Calu3 (cell line): ENCODE results near the gene PCNX1. TPM values are rescaled to one million over a fixed set of nuclear protein-coding genes. Genes with fewer than 3 reads are reported as not detected.

ENCODE experiments used
- BruUV-seq: library from RNA; stranded (reverse); fragments of 400-500 nt; replicated peaks from 2 replicates; lab custom pipeline; 2021; lab: Mats Ljungman, UMichigan
- CTCF ChIA-PET: fragments of 300-600 bp; sonication (Branson Sonifier 250); formaldehyde crosslinking; loops from one replicate; lab custom pipeline; 2022; ENCODE audit warnings: antibody characterized with exemption; lab: Charles Lee
- DNase-seq: peaks from one replicate; pipeline ENCODE4 v3.0.0; 2022
- H3K27ac Mint-ChIP-seq: one replicate; pipeline ENCODE4 v1.8.0; 2022; ENCODE audit warnings: mixed read lengths; ENCODE audit not compliant: unreplicated experiment
- H3K27me3 Mint-ChIP-seq: one replicate; pipeline ENCODE4 v1.8.0; 2022; ENCODE audit warnings: mixed read lengths; ENCODE audit not compliant: unreplicated experiment
- H3K36me3 Mint-ChIP-seq: one replicate; pipeline ENCODE4 v1.8.0; 2022; ENCODE audit warnings: mild to moderate bottlenecking, moderate library complexity, mixed read lengths; ENCODE audit not compliant: insufficient read depth, unreplicated experiment
- H3K4me1 Mint-ChIP-seq: one replicate; pipeline ENCODE4 v1.8.0; 2022; ENCODE audit warnings: mild to moderate bottlenecking, low read depth, mixed read lengths; ENCODE audit not compliant: unreplicated experiment
- H3K4me3 Mint-ChIP-seq: one replicate; pipeline ENCODE4 v1.8.0; 2022; ENCODE audit warnings: mild to moderate bottlenecking, low read depth, moderate library complexity, mixed read lengths; ENCODE audit not compliant: unreplicated experiment
- H3K9me3 Mint-ChIP-seq: one replicate; pipeline ENCODE4 v1.8.0; 2022; ENCODE audit warnings: low read depth, mixed read lengths; ENCODE audit not compliant: unreplicated experiment
- intact Hi-C: fragments of 100-400 bp; cut with micrococcal nuclease; formaldehyde crosslinking; loops from one replicate; pipeline ENCODE4 v1.10.0; 2022; ENCODE audit not compliant: unreplicated experiment
- total RNA-seq: library from RNA; stranded (reverse); gene quantifications from 2 replicates; pipeline ENCODE4 v1.2.3, GENCODE V29; 2022
- TF ChIP-seq, protein P1 (sequence below): fragments of 200-600 bp; IDR thresholded peaks from one replicate; pipeline ENCODE4 v1.8.0; 2022; ENCODE audit warnings: antibody characterized with exemption; ENCODE audit not compliant: unreplicated experiment

Gene PCNX1
- total RNA-seq, 1 experiment from 2014 or later, result 34.1 TPM

DNA sequence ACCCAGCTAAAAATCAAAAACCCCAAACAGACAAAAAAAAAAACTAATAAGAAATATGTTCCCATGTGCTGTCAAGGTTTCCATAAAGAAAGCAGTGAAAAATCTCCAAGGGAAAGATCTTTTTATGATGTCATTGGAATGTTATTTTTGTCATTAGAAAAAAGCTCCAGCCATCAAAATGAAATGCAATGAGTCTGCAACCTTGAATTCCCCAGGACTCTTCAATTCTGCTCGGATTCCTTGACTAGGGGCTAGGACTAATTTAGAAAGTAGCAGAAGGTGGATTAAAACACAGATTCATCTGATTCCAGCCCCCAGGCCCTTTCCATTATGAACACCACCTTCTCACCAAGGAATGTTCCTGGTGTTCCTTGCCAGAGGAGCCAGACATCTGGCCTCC lies 6.0 kb upstream of the PCNX1 start:
- Mint-ChIP-seq H3K27me3 (no peaks in the 10 kb centered on the region), H3K36me3 (no peaks in the 10 kb centered on the region), H3K27ac (no peak overlapping the region), H3K4me3 (no peak overlapping the region), H3K4me1 (peaks cover 13% of the 10 kb centered on the region), H3K9me3 (no peaks in the 10 kb centered on the region)
- TF ChIP-seq, protein P1, sequence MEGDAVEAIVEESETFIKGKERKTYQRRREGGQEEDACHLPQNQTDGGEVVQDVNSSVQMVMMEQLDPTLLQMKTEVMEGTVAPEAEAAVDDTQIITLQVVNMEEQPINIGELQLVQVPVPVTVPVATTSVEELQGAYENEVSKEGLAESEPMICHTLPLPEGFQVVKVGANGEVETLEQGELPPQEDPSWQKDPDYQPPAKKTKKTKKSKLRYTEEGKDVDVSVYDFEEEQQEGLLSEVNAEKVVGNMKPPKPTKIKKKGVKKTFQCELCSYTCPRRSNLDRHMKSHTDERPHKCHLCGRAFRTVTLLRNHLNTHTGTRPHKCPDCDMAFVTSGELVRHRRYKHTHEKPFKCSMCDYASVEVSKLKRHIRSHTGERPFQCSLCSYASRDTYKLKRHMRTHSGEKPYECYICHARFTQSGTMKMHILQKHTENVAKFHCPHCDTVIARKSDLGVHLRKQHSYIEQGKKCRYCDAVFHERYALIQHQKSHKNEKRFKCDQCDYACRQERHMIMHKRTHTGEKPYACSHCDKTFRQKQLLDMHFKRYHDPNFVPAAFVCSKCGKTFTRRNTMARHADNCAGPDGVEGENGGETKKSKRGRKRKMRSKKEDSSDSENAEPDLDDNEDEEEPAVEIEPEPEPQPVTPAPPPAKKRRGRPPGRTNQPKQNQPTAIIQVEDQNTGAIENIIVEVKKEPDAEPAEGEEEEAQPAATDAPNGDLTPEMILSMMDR, result no peak
- CTCF ChIA-PET, result no interaction called here
- DNase-seq, result no peak
- intact Hi-C loops, result no loop called here
- BruUV-seq, result no TSS peak

GRCh38 chr14:70902184-70902583 lies 5.1 kb upstream of the PCNX1 start:
- Mint-ChIP-seq H3K36me3 (peaks cover 9% of the 10 kb centered on the region), H3K27me3 (no peaks in the 10 kb centered on the region), H3K9me3 (no peaks in the 10 kb centered on the region), H3K4me3 (no peak overlapping the region), H3K27ac (no peak overlapping the region), H3K4me1 (peaks cover 13% of the 10 kb centered on the region)
- CTCF ChIA-PET, result no interaction called here
- no TSS peak for BruUV-seq
- intact Hi-C loops, result no loop called here
- TF ChIP-seq, protein P1, result no peak
- DNase-seq, result no peak

DNA sequence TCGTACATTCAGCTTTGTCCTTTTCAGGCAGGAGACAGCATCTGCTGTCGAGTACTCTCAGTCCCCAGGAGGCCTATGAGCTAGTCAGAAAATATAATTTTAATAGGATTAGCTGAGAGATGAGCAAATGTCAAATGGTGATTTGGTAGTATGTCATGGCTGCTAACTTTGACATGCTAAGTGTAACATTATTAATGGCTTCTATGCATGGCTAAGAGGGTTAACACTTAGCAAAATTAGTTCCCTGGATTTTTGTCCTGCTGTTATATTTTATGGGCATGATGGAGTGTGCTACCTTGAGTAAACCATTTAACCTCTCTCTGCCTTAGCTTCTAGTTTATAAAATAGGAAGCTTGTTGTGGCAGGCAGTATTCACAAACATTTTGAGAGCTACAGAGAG lies 2.9 kb upstream of the PCNX1 start:
- Mint-ChIP-seq H3K9me3 (no peaks in the 10 kb centered on the region), H3K4me3 (no peak overlapping the region), H3K4me1 (no peaks in the 10 kb centered on the region), H3K27me3 (no peaks in the 10 kb centered on the region), H3K27ac (no peak overlapping the region), H3K36me3 (peaks cover 23% of the 10 kb centered on the region)
- BruUV-seq, result no TSS peak
- intact Hi-C loops, result no loop called here
- CTCF ChIA-PET, result no interaction called here
- no peak for DNase-seq
- TF ChIP-seq, protein P1, result no peak

- Mint-ChIP-seq H3K36me3 (peaks cover 23% of the 10 kb centered on the region), H3K9me3 (no peaks in the 10 kb centered on the region), H3K27ac (no peak overlapping the region), H3K4me3 (no peak overlapping the region), H3K4me1 (peaks cover 5% of the 10 kb centered on the region), H3K27me3 (no peaks in the 10 kb centered on the region)
- DNase-seq, result no peak
- CTCF ChIA-PET, result no interaction called here
- intact Hi-C loops, result loop anchor here (5.0 kb wide), 1 partner anchor 52 kb away; no protein-coding TSS in a partner anchor
- TF ChIP-seq, protein P1, result no peak
- no TSS peak for BruUV-seq
Observed at GRCh38 chr14:70905301-70905700, 2.0 kb upstream of the PCNX1 start.
